ENCODE results near the gene CYB561. TPM values are rescaled to one million over a fixed set of nuclear protein-coding genes. Genes with fewer than 3 reads are reported as not detected.

CYB561 gene
- 28.2 to 37.0 TPM (median 33.5 TPM) in 5 replicates for total RNA-seq (2022; extraction: Qiagen RNA extraction)

GRCh38 chr17:63445954-63446752, at the start of gene CYB561:
Gene CYB561, minus strand, starts transcription at chr17:63446306. Its CDS starts 8,759 bp downstream, at chr17:63437547.

GRCh38 chr17:63476854-63477479, 30.9 kb upstream of the CYB561 start, which contains the start of gene ACE:
Gene ACE, plus strand, starts transcription at chr17:63477061. Its CDS starts 34 bp downstream, at chr17:63477095.

Other genes starting within 250 kb of the CYB561 start
- 1.8 to 4.1 TPM (median 2.6 TPM) in 5 replicates for gene ACE, start 30.8 kb upstream of the CYB561 start, total RNA-seq (2022; extraction: Qiagen RNA extraction)
- gene KCNH6, start 77.1 kb upstream of the CYB561 start, total RNA-seq (2022; extraction: Qiagen RNA extraction) = not detected in 5 replicates
- 48.1 to 62.3 TPM (median 57.4 TPM) in 5 replicates for gene DCAF7, start 104.2 kb upstream of the CYB561 start, total RNA-seq (2022; extraction: Qiagen RNA extraction)
- gene TACO1, start 154.6 kb upstream of the CYB561 start, total RNA-seq (2022; extraction: Qiagen RNA extraction) = 51.5 to 55.5 TPM (median 54.7 TPM) in 5 replicates
- 14.7 to 19.3 TPM (median 17.8 TPM) in 5 replicates for gene MAP3K3, start 176.1 kb upstream of the CYB561 start, total RNA-seq (2022; extraction: Qiagen RNA extraction)

Data from A549 treated with AZD2906 at 1 μM for 4 hours (cell line).